Measurements from ENCODE around the gene MRPL12. TPM values are rescaled to one million over a fixed set of nuclear protein-coding genes. Genes with fewer than 3 reads are reported as not detected.

Gene MRPL12
- total RNA-seq, 1 experiment from 2014 or later: 260 TPM

DNA sequence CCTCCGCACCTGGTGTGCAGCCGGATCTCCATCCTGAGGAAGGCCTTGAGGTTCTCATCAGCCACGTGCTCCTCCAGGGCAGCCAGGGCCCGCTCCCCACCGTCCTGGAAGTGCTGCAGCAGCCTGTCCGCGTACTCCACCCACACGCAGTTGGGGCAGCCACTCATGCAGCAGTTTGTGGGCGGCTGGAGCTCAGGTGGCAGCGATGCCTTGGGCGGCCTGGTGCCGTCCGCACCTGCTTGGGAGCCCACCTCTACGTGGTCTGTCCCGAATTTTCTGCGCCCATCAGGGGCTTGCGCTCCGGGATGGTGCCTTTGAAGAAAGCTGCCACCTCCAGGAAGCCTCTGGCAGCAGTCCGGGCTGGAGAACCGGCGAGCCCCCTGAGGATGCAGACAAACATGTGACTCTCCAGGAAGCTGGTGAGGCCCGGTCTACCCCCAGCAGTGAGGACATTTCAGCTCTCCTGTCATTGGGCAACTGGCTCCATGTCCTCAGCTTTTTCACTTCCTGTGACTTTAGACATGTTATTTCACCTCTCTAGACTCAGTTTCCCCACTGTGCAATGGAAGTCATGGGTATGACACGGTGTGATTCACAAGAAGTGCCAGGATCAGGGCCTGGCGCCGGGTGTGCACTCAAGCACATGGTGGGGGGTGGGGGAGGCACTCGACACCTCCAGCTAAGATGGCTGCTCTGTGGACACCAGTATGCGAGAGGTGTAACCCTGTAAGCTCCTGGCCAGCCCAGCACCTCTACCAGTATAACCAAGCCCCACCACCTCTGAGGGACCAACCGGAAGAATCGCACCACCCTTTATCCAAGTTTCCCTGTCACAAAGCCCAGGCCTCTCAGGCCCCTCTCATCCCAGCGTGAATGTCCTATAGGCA, 37.7 kb upstream of the MRPL12 start (continued):
- TF ChIP-seq, protein P1, sequence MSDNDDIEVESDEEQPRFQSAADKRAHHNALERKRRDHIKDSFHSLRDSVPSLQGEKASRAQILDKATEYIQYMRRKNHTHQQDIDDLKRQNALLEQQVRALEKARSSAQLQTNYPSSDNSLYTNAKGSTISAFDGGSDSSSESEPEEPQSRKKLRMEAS (IDR thresholded peaks at IDR 0.05): peak; percentile 100
- TF ChIP-seq CEBPB (IDR thresholded peaks at IDR 0.05; ENCODE audit: low read depth) (no peak), ELF1 (IDR thresholded peaks at IDR 0.05; ENCODE audit: borderline replicate concordance, low read depth) (no peak), CBX3 (IDR thresholded peaks at IDR 0.05; ENCODE audit: low read depth) (peak; percentile 95), SIN3A (IDR thresholded peaks at IDR 0.05; ENCODE audit: low read depth) (peak; percentile 46; the same call in 1 of the 2 replicates)

DNA sequence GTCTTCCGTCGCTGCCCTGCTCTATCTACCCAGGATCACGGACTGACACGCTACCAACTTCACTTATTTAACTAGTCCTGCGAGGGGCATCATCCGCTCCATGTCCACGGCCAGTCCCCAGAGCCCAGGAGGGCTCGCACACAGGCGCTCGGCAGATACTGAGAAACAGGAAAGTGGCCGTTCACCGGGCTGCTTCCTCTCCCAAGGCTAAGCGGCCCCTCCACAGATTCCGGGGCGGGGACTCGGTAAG, 37.1 kb upstream of the MRPL12 start:
- ChIA-PET POLR2A (interaction anchor here (1.2 to 2.7 kb wide), 3 partner anchors 10 to 18 kb away, joined by 5 to 9 read pairs (median 7); partner anchors contain the start of genes ARL16, HGS and PDE6G), RAD21 (ENCODE audit: low non-redundant PET in 1 of 2, low total read pairs in 2 of 2, uncharacterized antibody in 2 of 2, unreplicated experiment in 2 of 2) (interaction anchor here in 1 of 2 experiments (2.2 kb wide), 1 partner anchor 18 kb away, joined by 4 read pairs; the partner anchor contains the start of genes ARL16 and HGS), CTCF (no interaction called here)
- Histone ChIP-seq H3K27me3 (ENCODE audit: insufficient read depth, low read length) (no peaks in the 10 kb centered on the region), H2AFZ (ENCODE audit: low read depth, low read length, poor library complexity, severe bottlenecking) (no peak overlapping the region), H3K9me2 (ENCODE audit: insufficient read depth) (no peaks in the 10 kb centered on the region), H3K79me2 (ENCODE audit: insufficient read depth, low read length) (peaks cover 61% of the 10 kb centered on the region), H3K27ac (ENCODE audit: low read depth, low read length) (peak overlapping the region; percentile 86), H3K4me2 (ENCODE audit: low read length) (peak overlapping the region; percentile 89), H3K9me3 (ENCODE audit: control insufficient read depth in 1 of 2, insufficient read depth in 1 of 2, low read depth in 1 of 2, low read length in 2 of 2) (no peaks in the 10 kb centered on the region), H3K9ac (ENCODE audit: low read length) (peak overlapping the region; percentile 97), H3K36me3 (ENCODE audit: control insufficient read depth in 1 of 2, insufficient read depth in 2 of 2, low read length in 2 of 2) (peaks cover 18 to 39% of the 10 kb centered on the region in 2 experiments), H3K4me3 (replicated peaks in 1 of 2; ENCODE audit: low read depth in 1 of 2, low read length in 2 of 2) (peak overlapping the region; percentile 78 to 84), H3K4me1 (ENCODE audit: control insufficient read depth in 1 of 2, insufficient read depth in 2 of 2, low read length in 2 of 2) (peaks cover 40 to 48% of the 10 kb centered on the region in 2 experiments), H4K20me1 (ENCODE audit: insufficient read depth) (peaks cover 3% of the 10 kb centered on the region; the same call in 1 of the 2 replicates)
- TSS peak; percentile 83 for BruUV-seq (replicated peaks)
- DNase-seq (ENCODE audit: low read depth, low spot score) (no peak), ATAC-seq (no peak)
- intact Hi-C loops (cut with micrococcal nuclease): no loop called here
- TF ChIP-seq SIN3A (IDR thresholded peaks at IDR 0.05; ENCODE audit: low read depth) (no peak), ELF1 (IDR thresholded peaks at IDR 0.05; ENCODE audit: borderline replicate concordance, low read depth) (no peak), CEBPB (IDR thresholded peaks at IDR 0.05; ENCODE audit: low read depth) (no peak), SP1 (IDR thresholded peaks at IDR 0.05; ENCODE audit: low read depth) (no peak), POLR2AphosphoS5 (IDR thresholded peaks at IDR 0.05; ENCODE audit: low read depth, low read length) (no peak), ZFX (IDR thresholded peaks at IDR 0.05) (no peak), RAD21 (IDR thresholded peaks at IDR 0.05; ENCODE audit: low read depth) (no peak), SRF (IDR thresholded peaks at IDR 0.05; ENCODE audit: low read depth) (no peak), POLR2A (IDR thresholded peaks at IDR 0.05; ENCODE audit: borderline replicate concordance, extremely low read depth, insufficient read depth, insufficient read length) (no peak), TCF7L2 (IDR thresholded peaks at IDR 0.05; ENCODE audit: borderline replicate concordance, extremely low read depth, insufficient read depth, insufficient read length) (no peak), EGR1 (IDR thresholded peaks at IDR 0.05; ENCODE audit: low read depth) (no peak), ZNF274 (IDR thresholded peaks at IDR 0.05; ENCODE audit: low read depth, low read length) (no peak), CBX3 (IDR thresholded peaks at IDR 0.05; ENCODE audit: low read depth) (no peak)
- TF ChIP-seq, protein P2, sequence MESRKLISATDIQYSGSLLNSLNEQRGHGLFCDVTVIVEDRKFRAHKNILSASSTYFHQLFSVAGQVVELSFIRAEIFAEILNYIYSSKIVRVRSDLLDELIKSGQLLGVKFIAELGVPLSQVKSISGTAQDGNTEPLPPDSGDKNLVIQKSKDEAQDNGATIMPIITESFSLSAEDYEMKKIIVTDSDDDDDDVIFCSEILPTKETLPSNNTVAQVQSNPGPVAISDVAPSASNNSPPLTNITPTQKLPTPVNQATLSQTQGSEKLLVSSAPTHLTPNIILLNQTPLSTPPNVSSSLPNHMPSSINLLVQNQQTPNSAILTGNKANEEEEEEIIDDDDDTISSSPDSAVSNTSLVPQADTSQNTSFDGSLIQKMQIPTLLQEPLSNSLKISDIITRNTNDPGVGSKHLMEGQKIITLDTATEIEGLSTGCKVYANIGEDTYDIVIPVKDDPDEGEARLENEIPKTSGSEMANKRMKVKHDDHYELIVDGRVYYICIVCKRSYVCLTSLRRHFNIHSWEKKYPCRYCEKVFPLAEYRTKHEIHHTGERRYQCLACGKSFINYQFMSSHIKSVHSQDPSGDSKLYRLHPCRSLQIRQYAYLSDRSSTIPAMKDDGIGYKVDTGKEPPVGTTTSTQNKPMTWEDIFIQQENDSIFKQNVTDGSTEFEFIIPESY (IDR thresholded peaks at IDR 0.05; ENCODE audit: extremely low read depth, insufficient replicate concordance, low read length): no peak
- TF ChIP-seq, protein P1 (IDR thresholded peaks at IDR 0.05): no peak
- TF ChIP-seq, protein P3, sequence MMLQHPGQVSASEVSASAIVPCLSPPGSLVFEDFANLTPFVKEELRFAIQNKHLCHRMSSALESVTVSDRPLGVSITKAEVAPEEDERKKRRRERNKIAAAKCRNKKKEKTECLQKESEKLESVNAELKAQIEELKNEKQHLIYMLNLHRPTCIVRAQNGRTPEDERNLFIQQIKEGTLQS (IDR thresholded peaks at IDR 0.05): no peak
- TF ChIP-seq, protein P4, sequence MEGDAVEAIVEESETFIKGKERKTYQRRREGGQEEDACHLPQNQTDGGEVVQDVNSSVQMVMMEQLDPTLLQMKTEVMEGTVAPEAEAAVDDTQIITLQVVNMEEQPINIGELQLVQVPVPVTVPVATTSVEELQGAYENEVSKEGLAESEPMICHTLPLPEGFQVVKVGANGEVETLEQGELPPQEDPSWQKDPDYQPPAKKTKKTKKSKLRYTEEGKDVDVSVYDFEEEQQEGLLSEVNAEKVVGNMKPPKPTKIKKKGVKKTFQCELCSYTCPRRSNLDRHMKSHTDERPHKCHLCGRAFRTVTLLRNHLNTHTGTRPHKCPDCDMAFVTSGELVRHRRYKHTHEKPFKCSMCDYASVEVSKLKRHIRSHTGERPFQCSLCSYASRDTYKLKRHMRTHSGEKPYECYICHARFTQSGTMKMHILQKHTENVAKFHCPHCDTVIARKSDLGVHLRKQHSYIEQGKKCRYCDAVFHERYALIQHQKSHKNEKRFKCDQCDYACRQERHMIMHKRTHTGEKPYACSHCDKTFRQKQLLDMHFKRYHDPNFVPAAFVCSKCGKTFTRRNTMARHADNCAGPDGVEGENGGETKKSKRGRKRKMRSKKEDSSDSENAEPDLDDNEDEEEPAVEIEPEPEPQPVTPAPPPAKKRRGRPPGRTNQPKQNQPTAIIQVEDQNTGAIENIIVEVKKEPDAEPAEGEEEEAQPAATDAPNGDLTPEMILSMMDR (IDR thresholded peaks at IDR 0.05 in 2 of 3, conservative IDR thresholded peaks at IDR 0.05 in 1 of 3; ENCODE audit: borderline replicate concordance in 1 of 3, insufficient read depth in 1 of 3, low read depth in 2 of 3, low read length in 2 of 3): no peak

Data from HCT116 (cell line).